Amniotic epithelial cell (primary cell): ENCODE results near the gene RAN.
"Not testable (repeated sequence)": the region's sequence is repeated elsewhere in the genome, so short reads cannot be mapped to it uniquely, and the experiment has no call there.

Experiments
- DNase-seq: peaks from one replicate; pipeline ENCODE4 v3.0.0-alpha.2; 2010; ENCODE audit warnings: low read depth

RAN gene

DNA sequence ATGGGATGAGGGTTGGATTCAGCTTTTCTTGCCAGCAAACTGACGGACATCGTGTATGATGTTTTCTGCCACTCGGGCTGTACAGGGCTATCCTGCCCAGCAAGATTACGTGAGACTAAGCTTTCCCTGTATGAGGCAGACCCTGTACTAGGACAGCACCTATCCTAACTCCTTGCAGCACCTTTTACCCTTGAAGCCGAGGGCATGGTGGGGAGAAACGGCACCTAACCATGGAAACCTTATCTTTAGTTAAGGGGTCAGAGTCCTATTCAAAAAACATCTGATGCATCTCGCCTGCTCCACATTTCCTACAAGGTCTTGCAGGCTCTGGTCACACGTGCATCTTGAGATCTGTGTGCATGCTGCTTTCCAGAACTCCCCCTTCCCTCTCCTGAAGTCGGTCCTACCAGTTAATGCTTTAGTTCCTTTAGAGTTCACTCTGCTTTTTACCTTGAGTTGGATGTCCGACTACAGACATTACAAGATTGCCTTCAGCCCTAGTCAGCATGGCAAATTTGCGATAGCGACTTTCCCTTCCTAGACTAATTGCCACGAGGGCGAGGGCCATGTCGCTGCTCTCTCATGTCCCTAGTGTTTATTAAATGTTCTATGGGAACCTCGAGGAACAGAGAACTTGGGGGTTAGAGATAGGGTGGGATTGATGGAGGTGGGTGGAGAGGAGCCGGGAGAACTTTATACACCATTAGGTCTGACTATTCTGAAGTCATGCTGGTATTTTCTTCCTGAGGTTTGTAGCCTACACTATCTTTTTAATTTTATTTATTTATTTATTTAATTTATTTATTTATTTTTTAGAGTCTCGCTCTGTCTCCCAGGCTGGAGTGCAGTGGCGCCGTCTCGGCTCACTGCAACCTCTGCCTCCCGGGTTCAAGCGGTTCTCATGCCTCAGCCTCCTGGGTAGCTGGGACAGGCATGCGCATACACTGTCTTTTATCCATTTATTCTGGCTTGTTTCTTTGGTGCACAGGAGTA is 6.6 kb downstream of the RAN start:
- DNase-seq: no peak

- no peak for DNase-seq
These were observed 7.4 kb downstream of the RAN start for GRCh38 chr12:130879212-130879686.

DNA sequence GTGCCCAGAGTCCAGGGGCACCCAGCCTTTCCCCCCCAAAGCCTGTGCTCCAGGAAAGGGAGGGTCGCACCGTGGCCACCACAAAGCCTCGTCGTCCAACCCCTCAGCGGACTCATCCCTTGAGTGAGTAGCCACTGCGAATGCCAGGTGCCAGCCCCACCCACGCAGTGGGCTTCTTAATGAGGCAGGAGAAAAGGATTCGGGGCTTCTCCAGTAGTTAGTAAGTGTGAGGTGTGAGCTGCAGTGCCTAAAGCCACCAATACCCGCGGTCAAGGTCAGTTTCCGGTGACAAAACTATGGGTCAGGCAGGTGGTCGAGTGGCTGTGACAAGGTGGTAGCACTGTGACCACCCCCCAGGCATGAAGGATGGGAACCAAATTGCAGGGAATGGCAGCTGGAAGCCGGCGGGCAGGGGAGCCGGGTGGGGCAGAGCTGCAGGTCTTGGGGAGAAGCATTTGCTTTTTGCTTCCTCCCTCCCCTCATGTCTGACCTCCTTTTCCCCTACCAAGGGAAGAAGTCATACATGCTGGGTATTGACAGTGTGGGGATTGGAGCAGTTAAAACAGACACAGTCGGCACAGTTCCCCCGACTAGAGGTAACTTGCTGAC is 8.0 kb downstream of the RAN start:
- DNase-seq: no peak

- DNase-seq: no peak
These were observed 8.6 kb downstream of the RAN start for GRCh38 chr12:130880411-130880885.

GRCh38 chr12:130881046-130881445 is 9.2 kb downstream of the RAN start:
- DNase-seq: no peak

DNA sequence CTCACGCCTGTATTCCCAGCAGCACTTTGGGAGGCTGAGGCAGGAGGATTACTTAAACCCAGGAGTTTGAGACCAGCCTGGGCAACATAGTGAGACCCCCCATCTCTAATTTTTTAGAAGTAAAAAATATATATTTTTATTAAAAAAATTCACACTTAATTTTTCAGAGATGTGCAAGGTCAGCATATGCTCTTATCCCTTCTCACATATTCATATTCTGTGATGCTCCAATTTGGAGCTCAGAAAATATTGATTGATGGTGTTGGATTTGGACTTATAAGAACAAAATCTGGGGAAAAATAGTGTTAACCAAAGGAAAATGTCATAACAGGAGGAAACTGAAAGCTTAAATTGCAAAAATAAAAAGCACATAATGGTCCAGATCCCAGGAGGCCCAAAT is 9.7 kb downstream of the RAN start:
- DNase-seq: no peak

- not testable (repeated sequence) for DNase-seq
These were observed 15.3 kb downstream of the RAN start for GRCh38 chr12:130887190-130887589.

DNA sequence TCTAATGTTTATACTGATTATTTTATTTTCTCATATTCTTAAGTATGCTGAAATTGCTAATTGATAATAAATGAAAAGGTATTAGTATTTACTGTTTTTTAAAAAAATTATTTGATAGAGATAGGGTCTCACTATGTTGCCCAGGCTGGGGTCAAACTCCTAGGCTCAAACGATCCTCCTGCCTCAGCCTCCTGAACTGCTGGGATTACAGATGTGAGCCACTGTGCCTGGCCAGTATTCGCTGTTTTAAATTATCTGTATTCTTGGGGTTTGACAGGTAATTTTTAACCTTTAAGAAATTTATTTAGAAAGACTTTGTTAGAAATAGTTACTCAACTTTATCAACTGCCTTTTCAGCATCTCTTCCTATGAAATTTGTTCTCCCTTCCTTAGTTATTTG is 32.2 kb downstream of the RAN start:
- no peak for DNase-seq

DNA sequence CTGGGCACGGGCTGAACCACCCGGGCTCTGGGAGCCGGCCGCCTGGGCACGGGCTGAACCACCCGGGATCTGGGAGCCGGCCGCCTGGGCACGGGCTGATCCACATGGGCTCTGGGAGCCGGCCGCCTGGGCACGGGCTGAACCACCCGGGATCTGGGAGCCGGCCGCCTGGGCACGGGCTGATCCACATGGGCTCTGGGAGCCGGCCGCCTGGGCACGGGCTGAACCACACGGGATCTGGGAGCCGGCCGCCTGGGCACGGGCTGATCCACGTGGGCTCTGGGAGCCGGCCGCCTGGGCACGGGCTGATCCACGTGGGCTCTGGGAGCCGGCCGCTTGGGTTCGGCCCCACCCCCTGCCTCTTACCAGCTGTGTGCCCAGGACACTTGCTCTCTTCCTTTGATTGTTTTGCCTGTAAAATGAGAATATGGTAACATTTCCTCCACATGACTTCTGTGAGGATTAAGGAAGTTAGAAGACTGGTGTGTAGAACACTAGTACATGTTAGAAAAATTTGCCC is 33.1 kb downstream of the RAN start:
- DNase-seq: not testable (repeated sequence)

GRCh38 chr12:130909111-130909510 is 37.2 kb downstream of the RAN start:
- DNase-seq: no peak

DNA sequence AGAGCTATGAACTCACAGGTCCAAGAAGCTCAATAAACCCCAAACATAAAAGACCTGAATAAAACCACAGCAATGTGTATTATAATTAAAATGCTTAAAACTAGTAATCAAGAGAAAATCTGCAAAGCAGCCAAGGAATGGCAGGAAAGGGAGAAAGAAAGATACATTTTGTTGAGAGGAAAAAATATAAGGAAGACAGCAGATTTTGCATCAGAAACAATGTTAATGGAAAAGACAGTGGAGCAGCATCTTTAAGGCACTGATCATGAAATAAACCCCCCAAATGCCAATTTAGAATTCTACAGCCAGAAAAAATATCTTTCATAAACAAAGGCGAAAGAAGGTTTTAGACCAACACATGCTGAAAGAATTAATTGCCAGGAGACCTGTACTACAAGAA is 39.3 kb downstream of the RAN start:
- DNase-seq: no peak

GRCh38 chr12:130911933-130912332 is 40.1 kb downstream of the RAN start:
- DNase-seq: no peak

GRCh38 chr12:130916241-130916911 is 44.5 kb downstream of the RAN start:
- no peak for DNase-seq

DNA sequence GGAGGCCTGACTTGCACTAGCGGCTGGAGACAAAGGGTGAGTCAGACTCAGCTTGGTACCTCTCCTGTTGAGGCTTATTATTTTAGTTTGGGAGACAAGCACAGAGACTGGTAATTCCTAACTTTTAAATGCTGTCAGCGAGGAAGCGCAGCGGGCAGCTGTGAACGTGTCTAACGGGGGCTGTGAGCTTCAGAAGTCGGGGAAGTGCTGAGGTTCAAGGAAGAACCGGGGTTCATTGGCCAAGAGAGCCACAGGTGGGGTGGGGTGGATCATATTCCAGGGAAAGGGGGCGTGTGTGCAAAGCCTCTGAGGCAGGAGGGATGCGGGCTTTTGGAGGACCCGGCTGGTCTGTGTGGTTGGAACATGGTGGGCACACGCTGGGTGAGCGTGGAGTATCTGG is 45.7 kb downstream of the RAN start:
- DNase-seq: no peak

GRCh38 chr12:130919086-130919485 is 47.2 kb downstream of the RAN start:
- no peak for DNase-seq

GRCh38 chr12:130920119-130920703 is 48.3 kb downstream of the RAN start:
- no peak for DNase-seq

GRCh38 chr12:130920723-130921381 is 49.0 kb downstream of the RAN start:
- DNase-seq: peak; percentile 27

DNA sequence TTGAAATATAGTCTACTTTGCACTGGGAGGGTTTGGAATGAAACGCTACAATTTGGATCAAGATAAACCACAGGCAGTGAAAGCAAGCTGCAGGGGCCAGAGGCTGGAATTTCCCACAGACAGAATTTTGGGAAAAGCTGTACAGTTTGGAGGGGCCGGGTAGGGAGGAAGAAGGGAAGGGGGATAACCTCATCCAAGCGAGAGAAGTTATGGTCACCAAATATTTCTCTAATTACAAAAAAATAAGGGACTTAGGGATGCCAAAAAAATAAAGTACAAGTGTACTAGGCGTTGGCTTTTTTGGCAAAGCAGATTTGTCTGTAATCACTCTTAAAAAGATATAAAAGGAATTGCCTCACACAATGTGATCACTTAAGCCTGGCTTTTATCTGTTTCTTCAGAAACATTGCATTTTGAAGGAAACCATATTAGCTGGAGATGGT is 50.7 kb downstream of the RAN start:
- DNase-seq: no peak

GRCh38 chr12:130924966-130925665 is 53.2 kb downstream of the RAN start:
- DNase-seq: no peak

GRCh38 chr12:130925666-130926015 is 53.8 kb downstream of the RAN start:
- DNase-seq: no peak
